Large intestine (tissue), 3 donors: ENCODE data around the gene SSH2. TPM values are rescaled to one million over a fixed set of nuclear protein-coding genes. Genes with fewer than 3 reads are reported as not detected.

Experiments used
- DNase-seq, 2 donors: peaks; one replicate each; pipeline versions ENCODE4 v3.0.0 to v3.0.0-alpha.2; 2013
- H3K27ac ChIP-seq: one replicate; pipeline ENCODE4 v1.5.1; 2013; ENCODE audit warnings: low read length
- H3K27me3 ChIP-seq: 2 replicates; pipeline ENCODE4 v1.6.1; 2013; ENCODE audit warnings: low read length; ENCODE audit not compliant: control insufficient read depth, insufficient read depth
- H3K36me3 ChIP-seq: 2 replicates; pipeline ENCODE4 v1.6.1; 2013; ENCODE audit warnings: low read length; ENCODE audit not compliant: control insufficient read depth, insufficient read depth
- H3K4me1 ChIP-seq: one replicate; pipeline ENCODE4 v1.6.1; 2013; ENCODE audit warnings: low read length; ENCODE audit not compliant: control insufficient read depth, insufficient read depth
- H3K4me3 ChIP-seq: one replicate; pipeline ENCODE4 v1.5.1; 2013; ENCODE audit warnings: low read length
- H3K9me3 ChIP-seq: one replicate; pipeline ENCODE4 v1.6.1; 2013; ENCODE audit warnings: mild to moderate bottlenecking, low read depth, low read length, moderate library complexity; ENCODE audit not compliant: control insufficient read depth
- WGBS: methylation state at CpG from one replicate; pipeline ENCODE4 v1.1.5; 2013; ENCODE audit warnings: low lambda C conversion rate; ENCODE audit not compliant: insufficient coverage; 5-methylcytosine and 5-hydroxymethylcytosine counted together
- polyA plus RNA-seq: library from polyadenylated mRNA; unstranded; fragments of 120-200 nt; gene quantifications from one replicate; pipeline ENCODE4 v1.2.1, GENCODE V29; 2013

SSH2 gene
- polyA plus RNA-seq, 1 donor: 16.2 TPM

DNA sequence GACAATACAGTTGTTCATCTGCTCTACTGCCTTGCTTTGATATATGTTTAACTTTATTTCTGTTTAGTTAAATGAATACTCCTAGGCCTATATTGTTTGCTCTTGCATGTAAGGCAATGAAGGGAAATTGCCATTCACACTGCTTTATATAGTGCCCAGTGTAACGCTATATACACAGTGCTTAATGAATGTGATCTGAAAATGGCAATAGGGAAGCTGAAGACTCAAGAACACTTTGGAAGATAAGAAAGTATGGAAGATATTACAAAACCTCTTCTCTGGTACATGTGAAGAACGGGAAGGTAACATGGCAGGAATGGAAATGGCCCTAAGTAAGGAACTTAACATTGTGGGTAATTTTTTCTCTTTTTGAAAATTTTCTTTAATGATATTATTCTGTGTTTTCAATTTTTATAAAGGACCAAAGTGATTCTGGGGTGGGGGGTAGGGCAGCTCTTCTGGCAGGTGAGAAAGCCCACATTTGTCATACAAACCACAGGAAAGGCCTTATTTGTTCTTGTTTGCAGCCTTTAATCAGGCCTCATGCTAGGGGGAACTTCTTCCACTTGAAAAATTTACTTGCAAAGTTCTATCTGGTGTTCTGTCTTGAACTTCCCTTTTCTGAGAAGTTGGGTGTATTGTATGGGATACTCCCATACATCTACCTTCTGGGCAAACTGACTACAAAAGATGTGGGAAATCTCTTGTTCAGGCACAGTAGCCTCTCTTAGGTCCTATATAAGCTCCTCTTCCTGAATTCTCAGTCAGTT, 206.6 kb downstream of the SSH2 start:
- DNase-seq: no peak
- H3K27me3 ChIP-seq: no peaks in the 10 kb centered on the region
- H3K27ac ChIP-seq: peak overlapping the region; percentile 45
- no peaks in the 10 kb centered on the region for H3K36me3 ChIP-seq
- no peaks in the 10 kb centered on the region for H3K4me1 ChIP-seq
- no peak overlapping the region for H3K4me3 ChIP-seq
- H3K9me3 ChIP-seq: no peaks in the 10 kb centered on the region
- 93% methylated on average over 2 of the region's 2 CpGs for WGBS

- peak in 1 of 2 donors; percentile 37 for DNase-seq
- Histone ChIP-seq H3K27ac (peak overlapping the region; percentile 45), H3K4me1 (no peaks in the 10 kb centered on the region), H3K4me3 (no peak overlapping the region), H3K27me3 (no peaks in the 10 kb centered on the region), H3K9me3 (no peaks in the 10 kb centered on the region), H3K36me3 (no peaks in the 10 kb centered on the region)
- WGBS: 63% methylated on average over 5 of the region's 9 CpGs
Measured at GRCh38 chr17:29722411-29723198, 207.4 kb downstream of the SSH2 start.

- H3K9me3 ChIP-seq: no peaks in the 10 kb centered on the region
- no peaks in the 10 kb centered on the region for H3K36me3 ChIP-seq
- no peak overlapping the region for H3K4me3 ChIP-seq
- no peaks in the 10 kb centered on the region for H3K27me3 ChIP-seq
- H3K4me1 ChIP-seq: no peaks in the 10 kb centered on the region
- H3K27ac ChIP-seq: no peak overlapping the region
- DNase-seq: no peak
- WGBS: 0% methylated on average over 1 of the region's 3 CpGs
Measured at GRCh38 chr17:29720551-29720950, 209.5 kb downstream of the SSH2 start.

DNA sequence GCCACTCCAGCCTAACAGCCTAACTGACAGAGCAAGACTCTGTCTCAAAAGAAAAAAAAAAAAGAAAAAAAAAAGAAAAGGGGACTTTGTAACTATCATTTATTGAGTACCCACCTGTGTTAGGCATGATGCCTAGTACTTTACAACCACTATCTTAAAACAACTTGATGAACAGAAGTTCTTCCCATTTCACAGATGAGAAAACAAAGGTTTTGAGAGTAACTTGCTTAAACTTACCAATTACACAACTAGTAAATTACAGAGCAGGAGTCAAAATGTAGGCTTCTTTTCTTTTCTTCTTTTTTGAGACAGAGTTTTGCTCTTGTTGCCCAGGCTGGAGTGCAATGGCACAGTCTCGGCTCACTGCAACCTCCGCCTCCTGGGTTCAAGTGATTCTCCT, 210.6 kb downstream of the SSH2 start:
- no peaks in the 10 kb centered on the region for H3K36me3 ChIP-seq
- no peak overlapping the region for H3K4me3 ChIP-seq
- H3K9me3 ChIP-seq: no peaks in the 10 kb centered on the region
- no peaks in the 10 kb centered on the region for H3K27me3 ChIP-seq
- DNase-seq: no peak
- no peak overlapping the region for H3K27ac ChIP-seq
- no CpG with 5 or more reads among the region's 2 CpGs for WGBS
- no peaks in the 10 kb centered on the region for H3K4me1 ChIP-seq

- Histone ChIP-seq H3K4me1 (no peaks in the 10 kb centered on the region), H3K27ac (no peak overlapping the region), H3K36me3 (no peaks in the 10 kb centered on the region), H3K27me3 (no peaks in the 10 kb centered on the region), H3K9me3 (no peaks in the 10 kb centered on the region), H3K4me3 (no peak overlapping the region)
- no peak for DNase-seq
- no CpG with 5 or more reads among the region's 8 CpGs for whole genome bisulfite sequencing
Measured at GRCh38 chr17:29718446-29719039, 211.5 kb downstream of the SSH2 start.

DNA sequence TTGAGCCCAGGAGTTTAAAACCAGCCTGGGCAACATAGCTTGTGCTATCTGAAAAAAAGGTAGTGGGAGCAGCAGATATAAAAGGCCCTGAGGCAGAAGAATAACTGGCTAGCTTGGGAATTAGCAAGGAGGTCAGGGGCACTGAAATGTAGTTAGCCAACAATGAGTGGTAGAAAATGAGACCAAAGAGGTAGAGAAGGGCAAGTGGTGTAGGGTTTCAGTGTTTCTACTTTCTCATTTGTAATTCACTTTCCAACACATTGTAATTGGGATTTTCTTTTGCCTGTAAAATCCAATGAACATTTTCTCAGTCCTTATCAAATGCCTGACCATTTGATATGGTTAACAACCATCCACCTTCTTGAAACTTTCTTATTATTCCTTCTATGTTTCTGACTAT, 212.2 kb downstream of the SSH2 start:
- no peak overlapping the region for H3K4me3 ChIP-seq
- H3K9me3 ChIP-seq: no peaks in the 10 kb centered on the region
- H3K4me1 ChIP-seq: no peaks in the 10 kb centered on the region
- no peaks in the 10 kb centered on the region for H3K27me3 ChIP-seq
- DNase-seq: no peak
- no peak overlapping the region for H3K27ac ChIP-seq
- no peaks in the 10 kb centered on the region for H3K36me3 ChIP-seq

DNA sequence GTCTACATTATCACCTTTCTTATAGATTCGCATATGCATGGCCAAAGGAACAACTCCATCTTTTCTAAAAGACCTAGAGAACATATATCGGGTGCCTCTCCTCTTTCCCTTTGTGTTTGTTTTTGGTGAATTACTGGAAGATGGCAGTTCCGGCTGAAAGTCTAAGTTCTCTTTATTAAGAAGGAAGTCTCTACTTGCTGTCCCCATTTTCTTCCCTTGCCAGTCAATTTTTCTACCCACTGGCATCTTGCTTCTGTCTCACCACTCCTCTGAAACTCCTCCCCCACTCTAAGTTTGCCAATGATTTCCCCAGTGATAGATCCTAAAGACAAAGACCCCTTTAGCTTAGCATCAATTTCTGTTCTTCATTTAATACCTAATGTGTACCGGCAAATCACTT, 213.5 kb downstream of the SSH2 start:
- peaks cover 2% of the 10 kb centered on the region for H3K4me1 ChIP-seq
- H3K36me3 ChIP-seq: no peaks in the 10 kb centered on the region
- 100% methylated on average over 2 of the region's 4 CpGs for WGBS
- H3K4me3 ChIP-seq: no peak overlapping the region
- no peaks in the 10 kb centered on the region for H3K9me3 ChIP-seq
- DNase-seq: no peak
- no peaks in the 10 kb centered on the region for H3K27me3 ChIP-seq
- H3K27ac ChIP-seq: no peak overlapping the region

DNA sequence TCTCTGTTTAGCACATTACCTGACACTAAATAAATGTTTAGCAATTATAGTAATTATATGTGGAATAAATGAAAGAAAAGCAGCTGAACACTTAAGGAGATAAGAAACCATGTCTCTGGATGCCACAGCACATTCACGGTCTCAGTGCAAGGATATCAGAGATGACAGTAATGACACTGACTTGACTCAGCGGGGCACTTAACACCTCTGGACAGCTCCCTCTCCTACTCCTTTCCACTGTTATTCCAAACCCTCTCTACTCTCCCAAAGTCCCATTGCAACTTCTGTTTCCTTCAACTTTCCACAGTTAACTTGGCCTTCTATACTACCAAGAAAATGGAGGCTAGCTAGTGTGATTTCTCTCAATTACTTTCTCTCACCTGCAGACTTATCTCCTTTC, 214.3 kb downstream of the SSH2 start:
- H3K27ac ChIP-seq: no peak overlapping the region
- peaks cover 5% of the 10 kb centered on the region for H3K4me1 ChIP-seq

DNA sequence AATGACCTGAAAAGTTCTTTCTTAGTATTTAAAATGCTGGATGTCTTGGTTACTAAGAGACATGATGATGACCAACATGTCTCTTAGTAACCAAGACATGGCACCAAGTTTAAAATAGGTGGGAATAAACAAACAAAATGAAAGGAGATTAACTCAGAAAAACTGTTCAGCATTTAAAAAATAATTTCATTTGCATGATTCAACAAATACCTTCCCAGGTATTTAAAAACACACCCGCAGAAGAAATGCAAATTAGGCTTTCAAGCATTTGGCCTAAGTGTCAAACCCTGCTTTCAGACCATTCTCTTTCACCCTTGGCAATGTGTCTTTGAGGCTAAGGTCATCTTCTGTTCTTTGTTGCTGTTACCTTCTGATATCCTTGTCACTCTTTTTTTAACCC, 215.9 kb downstream of the SSH2 start:
- DNase-seq: no peak
- Histone ChIP-seq H3K4me1 (peaks cover 5% of the 10 kb centered on the region), H3K27ac (no peak overlapping the region), H3K9me3 (no peaks in the 10 kb centered on the region), H3K27me3 (no peaks in the 10 kb centered on the region), H3K36me3 (no peaks in the 10 kb centered on the region), H3K4me3 (no peak overlapping the region)
- WGBS: 100% methylated on average over 1 of the region's 1 CpG

More for the DNA sequence above, 214.3 kb downstream of the SSH2 start:
- Histone ChIP-seq H3K9me3 (no peaks in the 10 kb centered on the region), H3K4me3 (no peak overlapping the region), H3K27me3 (no peaks in the 10 kb centered on the region), H3K36me3 (no peaks in the 10 kb centered on the region)
- no CpG with 5 or more reads among the region's 2 CpGs for WGBS
- DNase-seq: no peak

DNA sequence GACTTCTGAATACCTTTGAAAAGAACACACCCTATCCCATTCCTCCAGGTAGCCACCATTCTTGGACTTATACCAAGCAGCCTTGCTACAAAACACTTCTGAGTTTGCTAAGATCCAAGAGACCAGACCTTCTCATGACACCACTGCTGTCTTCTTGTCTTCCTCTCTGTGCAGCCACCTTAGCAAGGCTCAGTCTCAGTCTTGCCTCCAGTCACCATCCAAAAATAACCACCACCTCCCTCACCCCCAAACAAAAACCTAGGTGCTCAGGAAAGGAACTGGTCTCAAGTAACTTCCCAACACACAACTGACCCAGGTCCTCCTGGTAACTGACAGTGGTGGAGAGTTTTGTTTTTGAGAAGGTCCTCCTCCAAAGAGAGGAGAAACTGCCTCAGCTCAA, 216.4 kb downstream of the SSH2 start:
- no peak overlapping the region for H3K27ac ChIP-seq
- H3K27me3 ChIP-seq: no peaks in the 10 kb centered on the region
- no peaks in the 10 kb centered on the region for H3K36me3 ChIP-seq
- H3K4me1 ChIP-seq: peaks cover 5% of the 10 kb centered on the region
- no peak for DNase-seq
- H3K4me3 ChIP-seq: no peak overlapping the region
- no peaks in the 10 kb centered on the region for H3K9me3 ChIP-seq
